Ishikawa (cell line): Measurements from ENCODE around the gene VCP.

Experiments
- CEBPB ChIP-seq: IDR thresholded peaks from 2 replicates; pipeline ENCODE4 v1.6.1; 2012
- EP300 ChIP-seq: IDR thresholded peaks from 2 replicates; pipeline ENCODE4 v1.6.1; 2012; ENCODE audit warnings: borderline replicate concordance
- NFIC ChIP-seq: IDR thresholded peaks from 2 replicates; pipeline ENCODE4 v1.6.1; 2012
- TEAD4 ChIP-seq: IDR thresholded peaks from 2 replicates; pipeline ENCODE4 v1.6.1; 2012
- TF ChIP-seq, protein P1 (sequence below): IDR thresholded peaks from 2 replicates; pipeline ENCODE4 v1.6.1; 2012

DNA sequence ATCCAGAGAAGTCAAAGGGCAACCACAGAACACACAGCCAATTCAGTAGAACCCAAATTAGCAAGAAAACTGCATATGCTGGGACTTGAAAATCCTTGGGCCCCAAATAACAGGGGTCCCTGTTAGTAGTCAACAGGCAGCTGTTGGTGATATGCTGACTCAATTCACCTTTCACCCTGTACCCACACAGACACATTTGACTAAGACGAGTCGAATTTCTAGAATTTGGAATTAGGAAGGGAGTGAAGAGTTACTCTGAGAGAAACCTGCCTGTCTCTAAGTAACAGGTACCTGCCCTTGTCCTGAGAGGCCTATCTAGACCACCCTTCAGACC, 821 bp upstream of the VCP start:
- TF ChIP-seq NFIC: no peak
- TF ChIP-seq, protein P1, sequence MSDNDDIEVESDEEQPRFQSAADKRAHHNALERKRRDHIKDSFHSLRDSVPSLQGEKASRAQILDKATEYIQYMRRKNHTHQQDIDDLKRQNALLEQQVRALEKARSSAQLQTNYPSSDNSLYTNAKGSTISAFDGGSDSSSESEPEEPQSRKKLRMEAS: no peak
- TF ChIP-seq EP300: no peak
- TF ChIP-seq CEBPB: no peak
- no peak for TF ChIP-seq TEAD4
